HK-2 (cell line): ENCODE results near the gene ING4.

Experiments used
- DNase-seq: peaks from one replicate; pipeline ENCODE4 v3.0.0-alpha.2; 2018; ENCODE audit not compliant: unreplicated experiment

ING4 gene

GRCh38 chr12:6688543-6688998, 25.7 kb upstream of the ING4 start:
- DNase-seq = no peak

GRCh38 chr12:6685814-6686213, 22.9 kb upstream of the ING4 start:
- no peak for DNase-seq

- DNase-seq = no peak
Observed at GRCh38 chr12:6684609-6685008, 21.7 kb upstream of the ING4 start.

- no peak for DNase-seq
Observed at GRCh38 chr12:6676962-6677361, 14.0 kb upstream of the ING4 start.

- no peak for DNase-seq
Observed at GRCh38 chr12:6672143-6672542, 9.2 kb upstream of the ING4 start.

- DNase-seq = no peak
Observed at GRCh38 chr12:6667559-6668210, 4.8 kb upstream of the ING4 start.

GRCh38 chr12:6666211-6666610, 3.3 kb upstream of the ING4 start:
- DNase-seq = no peak

GRCh38 chr12:6664902-6665301, 2.0 kb upstream of the ING4 start:
- DNase-seq = no peak

- no peak for DNase-seq
Observed at GRCh38 chr12:6662602-6662905, 365 bp downstream of the ING4 start.

- DNase-seq = no peak
Observed at GRCh38 chr12:6653987-6654386, 8.9 kb downstream of the ING4 start.

GRCh38 chr12:6653342-6653741, 9.6 kb downstream of the ING4 start:
- DNase-seq = no peak

GRCh38 chr12:6652391-6652790, 10.5 kb downstream of the ING4 start:
- DNase-seq = no peak

GRCh38 chr12:6650832-6651231, 12.1 kb downstream of the ING4 start:
- DNase-seq = no peak

GRCh38 chr12:6647083-6647604, 15.8 kb downstream of the ING4 start, which contains the start of gene ACRBP:
TSS of gene ACRBP (minus strand) at chr12:6647432. CDS start at chr12:6647366, 66 bp downstream.
- no peak for DNase-seq

- DNase-seq = no peak
Observed at GRCh38 chr12:6646276-6647082, 16.4 kb downstream of the ING4 start.

- DNase-seq = no peak
Observed at GRCh38 chr12:6644903-6645302, 18.0 kb downstream of the ING4 start.

- no peak for DNase-seq
Observed at GRCh38 chr12:6644257-6644596, 18.7 kb downstream of the ING4 start.

- DNase-seq = no peak
Observed at GRCh38 chr12:6643569-6644256, 19.2 kb downstream of the ING4 start.

GRCh38 chr12:6641131-6641530, 21.8 kb downstream of the ING4 start:
- no peak for DNase-seq

GRCh38 chr12:6640497-6640896, 22.4 kb downstream of the ING4 start:
- DNase-seq = no peak

- DNase-seq = no peak
Observed at GRCh38 chr12:6639151-6639801, 23.6 kb downstream of the ING4 start.

GRCh38 chr12:6638305-6638704, 24.6 kb downstream of the ING4 start:
- no peak for DNase-seq
